ENCODE results near the gene TNK2.

DNA sequence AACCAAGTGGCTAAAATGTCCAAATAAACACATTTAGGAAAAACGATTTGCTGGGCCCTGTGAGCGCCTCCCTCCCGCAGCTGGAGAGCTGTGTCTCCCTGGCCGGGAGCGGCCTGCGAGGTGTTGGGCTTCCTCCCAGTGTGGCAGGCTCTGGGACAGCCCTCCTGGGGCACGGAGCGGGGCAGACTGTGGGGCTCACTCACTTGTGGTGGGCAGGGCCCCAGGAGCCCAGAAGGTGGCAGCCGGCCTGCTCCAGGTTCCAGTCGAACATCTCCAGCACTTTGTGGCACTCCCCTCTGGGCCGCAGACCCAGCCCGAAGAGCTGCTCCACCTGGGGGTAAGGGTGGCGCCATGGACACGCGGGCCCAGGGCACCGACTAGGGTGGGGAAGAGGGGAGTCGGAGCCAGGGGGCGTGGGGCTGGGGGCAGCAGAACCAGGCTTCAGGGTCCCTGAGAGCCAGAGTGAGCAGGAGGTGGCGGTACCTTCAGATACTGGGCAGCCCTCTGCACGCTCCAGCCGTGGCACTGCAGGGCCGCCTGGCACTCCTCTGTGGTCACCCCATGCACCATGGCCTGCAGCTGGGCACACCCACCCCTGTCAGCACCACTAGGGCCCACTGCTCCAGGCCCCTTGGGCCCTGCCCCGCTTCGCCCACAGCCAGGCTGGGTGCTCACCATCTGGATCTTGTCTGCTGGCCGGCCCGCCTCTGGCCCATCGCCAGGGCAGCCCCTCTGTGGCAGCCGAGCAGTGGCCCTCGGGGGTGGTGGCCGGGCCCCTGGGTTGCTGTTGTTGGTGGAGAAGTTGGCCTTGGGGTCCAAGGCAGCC lies 41.5 kb downstream of the TNK2 start:
- TF ChIP-seq ZNF3 (CRISPR knock-in tag; IDR thresholded peaks at IDR 0.05), result no peak
- no peak for TF ChIP-seq POLR2A (IDR thresholded peaks at IDR 0.05; ENCODE audit: insufficient read depth in 1 of 2, low read depth in 2 of 2, low read length in 2 of 2)
